Spleen (tissue), 11 donors: ENCODE data around the gene ING2. TPM values are rescaled to one million over a fixed set of nuclear protein-coding genes. Genes with fewer than 3 reads are reported as not detected.

ENCODE experiments used
- DNase-seq: peaks from one replicate; pipeline ENCODE4 v3.0.0-alpha.2; 2020
- H3K27ac ChIP-seq, 8 donors: fragments of 200-600 bp; sonication (generic) in 7 of 8; 1 replicate in 4 of 8; 2 replicates in 4 of 8; pipeline versions ENCODE4 v1.5.0 to v1.8.0; 2016 to 2021; ENCODE audit warnings: inconsistent platforms in 4 of 8, mild to moderate bottlenecking in 4 of 8, moderate library complexity in 1 of 8
- H3K27me3 ChIP-seq, 7 donors: fragments of 200-600 bp; sonication (generic) in 6 of 7; replicated peaks in 1 of 7; 1 replicate in 4 of 7; 2 replicates in 3 of 7; pipeline versions ENCODE4 v1.5.0 to v1.8.0; 2016 to 2021; ENCODE audit warnings: inconsistent platforms in 3 of 7, mild to moderate bottlenecking in 1 of 7
- H3K36me3 ChIP-seq, 6 donors: fragments of 200-600 bp; sonication (generic) in 5 of 6; 1 replicate in 4 of 6; 2 replicates in 2 of 6; pipeline versions ENCODE4 v1.5.0 to v1.8.0; 2016 to 2021; ENCODE audit warnings: inconsistent platforms in 2 of 6
- H3K4me1 ChIP-seq, 6 donors: fragments of 200-600 bp; sonication (generic) in 5 of 6; 1 replicate in 3 of 6; 2 replicates in 3 of 6; pipeline versions ENCODE4 v1.5.0 to v1.8.0; 2016 to 2021; ENCODE audit warnings: inconsistent platforms in 3 of 6
- H3K4me3 ChIP-seq, 8 donors: fragments of 200-600 bp; sonication (generic) in 7 of 8; 1 replicate in 4 of 8; 2 replicates in 4 of 8; pipeline versions ENCODE4 v1.5.0 to v1.8.0; 2016 to 2021; ENCODE audit warnings: inconsistent platforms in 4 of 8, mild to moderate bottlenecking in 4 of 8, moderate library complexity in 2 of 8
- H3K9me3 ChIP-seq, 8 donors: fragments of 200-600 bp; sonication (generic) in 7 of 8; 1 replicate in 4 of 8; 2 replicates in 4 of 8; pipeline versions ENCODE4 v1.5.0 to v1.8.0; 2016 to 2021; ENCODE audit warnings: inconsistent platforms in 4 of 8
- POLR2A ChIP-seq, 3 donors: fragments of 450-650 bp; IDR thresholded peaks; one replicate each; pipeline ENCODE4 v1.5.1; 2017; ENCODE audit warnings: antibody characterized with exemption in 3 of 3, mild to moderate bottlenecking in 1 of 3
- POLR2AphosphoS5 ChIP-seq, 3 donors: sonication (generic); formaldehyde crosslinking; IDR thresholded peaks; one replicate each; pipeline ENCODE4 v1.5.1; 2017; ENCODE audit warnings: antibody characterized with exemption in 3 of 3
- WGBS, 5 donors: extraction: QIAGEN DNeasy Blood & Tissue Kit in 3 of 5; methylation state at CpG; one replicate each; pipeline versions ENCODE4 v1.1.5 to v1.1.7; 2013 to 2018; 5-methylcytosine and 5-hydroxymethylcytosine counted together
- intact Hi-C: fragments of 100-400 bp; cut with DNase I; formaldehyde crosslinking; loops from one replicate; pipeline ENCODE4 v1.15.0; 2023; ENCODE audit warnings: low total_unique reads
- polyA plus RNA-seq, 3 donors: library from polyadenylated mRNA; stranded (reverse); fragments of 200-250 nt; gene quantifications; one replicate each; pipeline ENCODE4 v1.2.1, GENCODE V29; 2013
- total RNA-seq, 7 donors: library from RNA; depleted of rRNA in 3 of 7; stranded (reverse); fragments of >200 nt in 3 of 7; fragmentation: NEBNext Ultra II Directional in 4 of 7; extraction: Animal tissue kit (Norgen Biotek cat#: 25700) in 4 of 7; gene quantifications; one replicate each; pipeline versions ENCODE4 v1.1.0 to v1.2.1, GENCODE V29; 2016 to 2021
- TF ChIP-seq, protein P1 (sequence below), 11 experiments: fragments of 200-600 bp in 7 of 11; fragments of 450-650 bp in 4 of 11; sonication (generic) in 4 of 11; IDR thresholded peaks in 8 of 11; conservative IDR thresholded peaks in 3 of 11; 1 replicate in 7 of 11; 2 replicates in 4 of 11; pipeline versions ENCODE4 v1.4.0 to v1.8.0; 2016 to 2021; ENCODE audit warnings: antibody characterized with exemption in 11 of 11, inconsistent platforms in 4 of 11, mild to moderate bottlenecking in 1 of 11
- donor health status: healthy with polysubstance abuse.
- donor health status: DM: no; HTN: no; CAD: no; lungs with moderate emphysema.
- donor health status: DM: no; HTN: no; CAD: no.
- donor health status: Bipolar disorder and iron deficiency.
- donor health status: healthy.
- donor health status: DM: no; HTN: no; CAD: no.
- donor health status: DM: yes; HTN: yes; CAD: no.

ING2 gene
- total and polyA plus RNA-seq, 10 donors = 4.2 to 21.7 (median 10.0) TPM

DNA sequence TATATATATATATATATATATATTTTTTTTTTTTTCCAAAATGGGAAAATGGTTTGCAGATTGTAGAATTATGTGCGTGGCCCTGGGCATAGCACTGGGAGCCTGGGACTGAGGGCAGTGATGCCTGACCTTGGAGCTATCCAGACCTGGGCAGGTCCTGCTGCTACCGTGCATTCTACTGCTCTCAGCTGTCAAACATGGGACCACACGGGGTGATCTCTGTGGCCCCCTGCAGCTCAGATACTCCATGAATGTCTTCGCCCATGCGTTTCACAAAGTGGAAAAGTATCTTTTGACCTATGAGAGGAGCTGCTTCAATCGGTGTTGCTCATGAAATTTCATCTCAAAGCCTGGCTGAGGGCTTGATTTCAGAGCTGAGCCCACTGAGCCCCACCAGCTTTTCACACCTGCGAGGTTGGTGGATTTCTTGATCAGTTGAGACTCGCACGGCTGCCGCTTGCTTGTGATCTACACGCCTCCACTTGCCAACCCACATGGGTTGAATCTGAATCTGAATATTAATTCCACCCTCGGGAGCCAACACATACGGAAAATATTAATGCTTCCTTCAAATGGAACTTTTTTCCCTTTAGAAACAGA is 35.7 kb downstream of the ING2 start:
- no peak for DNase-seq
- intact Hi-C loops = no loop called here
- TF ChIP-seq POLR2A (IDR thresholded peaks at IDR 0.05) (no peak), POLR2AphosphoS5 (IDR thresholded peaks at IDR 0.05) (no peak)
- TF ChIP-seq, protein P1, sequence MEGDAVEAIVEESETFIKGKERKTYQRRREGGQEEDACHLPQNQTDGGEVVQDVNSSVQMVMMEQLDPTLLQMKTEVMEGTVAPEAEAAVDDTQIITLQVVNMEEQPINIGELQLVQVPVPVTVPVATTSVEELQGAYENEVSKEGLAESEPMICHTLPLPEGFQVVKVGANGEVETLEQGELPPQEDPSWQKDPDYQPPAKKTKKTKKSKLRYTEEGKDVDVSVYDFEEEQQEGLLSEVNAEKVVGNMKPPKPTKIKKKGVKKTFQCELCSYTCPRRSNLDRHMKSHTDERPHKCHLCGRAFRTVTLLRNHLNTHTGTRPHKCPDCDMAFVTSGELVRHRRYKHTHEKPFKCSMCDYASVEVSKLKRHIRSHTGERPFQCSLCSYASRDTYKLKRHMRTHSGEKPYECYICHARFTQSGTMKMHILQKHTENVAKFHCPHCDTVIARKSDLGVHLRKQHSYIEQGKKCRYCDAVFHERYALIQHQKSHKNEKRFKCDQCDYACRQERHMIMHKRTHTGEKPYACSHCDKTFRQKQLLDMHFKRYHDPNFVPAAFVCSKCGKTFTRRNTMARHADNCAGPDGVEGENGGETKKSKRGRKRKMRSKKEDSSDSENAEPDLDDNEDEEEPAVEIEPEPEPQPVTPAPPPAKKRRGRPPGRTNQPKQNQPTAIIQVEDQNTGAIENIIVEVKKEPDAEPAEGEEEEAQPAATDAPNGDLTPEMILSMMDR (IDR thresholded peaks at IDR 0.05 in 8 of 11, conservative IDR thresholded peaks at IDR 0.05 in 3 of 11) = no peak

DNA sequence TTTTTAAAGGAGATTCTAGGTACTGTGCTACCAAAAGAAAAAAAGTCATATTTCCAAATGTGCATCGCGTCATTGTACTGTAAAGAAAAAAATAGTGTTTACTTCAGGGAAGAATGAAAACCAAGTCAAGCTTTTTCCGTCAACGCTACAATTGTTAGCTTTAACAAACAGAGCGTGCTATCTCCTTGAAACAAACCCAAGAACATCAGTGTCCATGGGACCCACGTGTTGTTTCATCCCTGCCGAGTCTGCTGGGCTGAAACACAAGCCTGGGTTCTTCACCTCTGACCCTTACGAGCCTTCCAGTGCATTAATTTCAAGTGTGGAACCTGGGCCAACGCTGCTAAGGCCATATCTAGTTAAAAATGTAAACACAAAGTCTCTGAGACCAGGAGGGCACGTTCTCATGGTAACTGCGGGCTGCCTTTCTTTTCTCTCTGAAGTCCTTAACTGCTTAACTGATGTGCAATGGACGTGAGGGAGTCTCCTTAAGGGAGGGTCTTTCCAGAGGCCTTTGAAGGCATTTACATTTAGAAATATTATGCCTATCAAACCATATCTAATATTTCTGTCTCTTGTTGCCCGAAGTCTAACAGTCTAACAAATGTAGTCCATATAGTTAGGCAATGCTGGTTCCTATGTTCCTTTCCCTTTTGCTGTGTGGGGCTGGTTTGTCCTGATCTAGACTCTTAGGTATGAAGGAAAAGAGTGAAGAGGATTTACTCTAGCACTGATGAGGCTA is 36.3 kb downstream of the ING2 start:
- no peaks in the 10 kb centered on the region for H3K36me3 ChIP-seq
- no peak overlapping the region for H3K27ac ChIP-seq

More for the DNA sequence above, 35.7 kb downstream of the ING2 start:
- no peaks in the 10 kb centered on the region for H3K36me3 ChIP-seq
- no peak overlapping the region for H3K27ac ChIP-seq
- peaks cover 0 to 15% (median 10%) of the 10 kb centered on the region in 8 donors for H3K9me3 ChIP-seq
- H3K4me3 ChIP-seq = no peak overlapping the region
- WGBS, 5 donors = 80 to 90% (median 87%) methylated on average over 13 of the region's 13 CpGs
- peaks cover 0 to 26% (median 0%) of the 10 kb centered on the region in 7 donors for H3K27me3 ChIP-seq
- no peaks in the 10 kb centered on the region for H3K4me1 ChIP-seq

DNA sequence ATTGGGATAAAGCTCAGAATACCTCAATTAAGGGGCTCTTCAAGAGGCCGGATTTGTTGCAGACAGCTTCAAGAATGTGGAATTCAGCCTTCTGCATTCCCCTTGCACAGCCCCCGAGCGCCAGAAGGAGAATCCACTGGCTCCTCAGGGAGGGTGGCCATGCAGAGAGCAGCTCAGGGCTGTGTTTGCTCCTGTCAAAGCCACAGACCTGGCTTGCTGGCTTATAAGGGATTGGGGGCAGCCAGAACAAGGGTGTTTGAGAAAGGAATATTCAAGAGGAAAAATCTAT is 36.8 kb downstream of the ING2 start:
- H3K27me3 ChIP-seq = peaks cover 0 to 26% (median 0%) of the 10 kb centered on the region in 7 donors
- no peaks in the 10 kb centered on the region for H3K36me3 ChIP-seq
- WGBS, 5 donors = 41 to 81% (median 72%) methylated on average over 3 of the region's 3 CpGs
- H3K9me3 ChIP-seq = peaks cover 0 to 15% (median 10%) of the 10 kb centered on the region in 8 donors
- H3K27ac ChIP-seq = no peak overlapping the region
- intact Hi-C loops = no loop called here
- TF ChIP-seq, protein P1 (IDR thresholded peaks at IDR 0.05 in 8 of 11, conservative IDR thresholded peaks at IDR 0.05 in 3 of 11) = no peak
- TF ChIP-seq POLR2AphosphoS5 (IDR thresholded peaks at IDR 0.05) (no peak), POLR2A (IDR thresholded peaks at IDR 0.05) (no peak)
- H3K4me1 ChIP-seq = no peaks in the 10 kb centered on the region
- no peak overlapping the region for H3K4me3 ChIP-seq
- no peak for DNase-seq

More for the DNA sequence above, 36.3 kb downstream of the ING2 start:
- no peak for DNase-seq
- 62 to 82% (median 75%) methylated on average over 13 of the region's 13 CpGs for WGBS, 5 donors
- H3K4me1 ChIP-seq = no peaks in the 10 kb centered on the region
- H3K4me3 ChIP-seq = no peak overlapping the region
- TF ChIP-seq, protein P1 (IDR thresholded peaks at IDR 0.05 in 8 of 11, conservative IDR thresholded peaks at IDR 0.05 in 3 of 11) = no peak
- TF ChIP-seq POLR2AphosphoS5 (IDR thresholded peaks at IDR 0.05) (no peak), POLR2A (IDR thresholded peaks at IDR 0.05) (no peak)
- intact Hi-C loops = no loop called here
- peaks cover 0 to 26% (median 0%) of the 10 kb centered on the region in 7 donors for H3K27me3 ChIP-seq
- H3K9me3 ChIP-seq = peaks cover 0 to 15% (median 10%) of the 10 kb centered on the region in 8 donors

DNA sequence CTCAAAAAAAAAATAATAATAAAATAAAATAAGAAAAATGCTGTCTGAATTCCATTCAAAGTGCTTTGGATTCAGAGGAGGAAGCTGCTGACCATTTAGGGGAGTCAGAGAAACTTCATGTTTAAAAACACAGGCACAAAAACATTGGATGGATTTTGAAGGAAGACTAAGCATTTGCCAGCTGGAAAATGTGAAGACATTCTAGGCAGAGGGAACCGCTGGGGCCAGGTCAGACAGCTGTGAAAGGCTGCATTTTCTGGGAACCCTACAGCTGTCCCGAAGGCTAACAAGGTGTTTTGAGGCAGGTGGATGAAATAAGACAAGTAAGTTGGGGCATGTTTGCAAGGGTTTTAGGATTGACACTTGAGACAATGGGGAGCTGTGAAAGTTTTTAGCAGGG is 38.6 kb downstream of the ING2 start:
- DNase-seq = no peak
- Histone ChIP-seq H3K9me3 (peaks cover 0 to 15% (median 10%) of the 10 kb centered on the region in 8 donors), H3K4me3 (no peak overlapping the region), H3K27ac (no peak overlapping the region), H3K4me1 (no peaks in the 10 kb centered on the region), H3K36me3 (no peaks in the 10 kb centered on the region), H3K27me3 (peaks cover 0 to 21% (median 0%) of the 10 kb centered on the region in 7 donors)
- 72 to 78% (median 77%) methylated on average over 2 of the region's 2 CpGs for WGBS, 5 donors
- TF ChIP-seq POLR2A (IDR thresholded peaks at IDR 0.05) = no peak
- TF ChIP-seq POLR2AphosphoS5 (IDR thresholded peaks at IDR 0.05) = no peak
- TF ChIP-seq, protein P1 (IDR thresholded peaks at IDR 0.05 in 8 of 11, conservative IDR thresholded peaks at IDR 0.05 in 3 of 11) = no peak
- intact Hi-C loops = no loop called here
